CD4-positive, alpha-beta memory T cell (primary cell): ENCODE measurements around the gene HEXA. TPM values are rescaled to one million over a fixed set of nuclear protein-coding genes. Genes with fewer than 3 reads are reported as not detected.

Experiments used
- CTCF ChIA-PET: fragments of 350-600 bp; sonication (Branson Sonifier 250); formaldehyde crosslinking; loops from one replicate; lab custom pipeline; 2021; ENCODE audit warnings: inconsistent platforms; ENCODE audit not compliant: partially characterized antibody; lab: Charles Lee
- POLR2A ChIA-PET: fragments of 350-600 bp; sonication (Branson Sonifier 250); formaldehyde crosslinking; loops from one replicate; lab custom pipeline; 2021; ENCODE audit not compliant: partially characterized antibody; lab: Charles Lee
- DNase-seq, 5 donors: peaks; one replicate each; pipeline versions ENCODE4 v3.0.0 to v3.0.0-alpha.2; 2020 to 2022; ENCODE audit warnings: mixed read lengths in 1 of 5
- H3K27ac ChIP-seq: one replicate; pipeline ENCODE4 v1.7.0; 2013; ENCODE audit warnings: low read depth, low read length
- H3K27me3 ChIP-seq: 2 replicates; pipeline ENCODE4 v1.7.0; 2013; ENCODE audit warnings: mild to moderate bottlenecking, low read length, moderate library complexity; ENCODE audit not compliant: insufficient read depth
- H3K36me3 ChIP-seq: 2 replicates; pipeline ENCODE4 v1.7.0; 2013; ENCODE audit warnings: mild to moderate bottlenecking, low read length, moderate library complexity; ENCODE audit not compliant: insufficient read depth
- H3K4me1 ChIP-seq: 2 replicates; pipeline ENCODE4 v1.7.0; 2013; ENCODE audit warnings: mild to moderate bottlenecking, low read length, moderate library complexity; ENCODE audit not compliant: insufficient read depth
- H3K4me3 ChIP-seq, 2 donors: one replicate each; pipeline ENCODE4 v1.7.0; 2013; ENCODE audit warnings: low read length in 2 of 2, mild to moderate bottlenecking in 1 of 2
- H3K9me3 ChIP-seq, 2 donors: one replicate each; pipeline ENCODE4 v1.7.0; 2013; ENCODE audit warnings: low read length in 2 of 2, control low read depth in 1 of 2; ENCODE audit not compliant: control insufficient read depth in 1 of 2
- H3K27ac Mint-ChIP-seq, 7 donors: one replicate each; pipeline ENCODE4 v1.8.0; 2020 to 2021; ENCODE audit warnings: mixed read lengths in 7 of 7, mild to moderate bottlenecking in 6 of 7, inconsistent platforms in 3 of 7, moderate library complexity in 3 of 7
- H3K27me3 Mint-ChIP-seq, 2 donors: one replicate each; pipeline ENCODE4 v1.8.0; 2020 to 2021; ENCODE audit warnings: mixed read lengths in 2 of 2
- H3K36me3 Mint-ChIP-seq, 2 donors: one replicate each; pipeline ENCODE4 v1.8.0; 2020 to 2021; ENCODE audit warnings: mixed read lengths in 2 of 2, inconsistent platforms in 1 of 2, mild to moderate bottlenecking in 1 of 2
- H3K4me1 Mint-ChIP-seq, 4 donors: one replicate each; pipeline ENCODE4 v1.8.0; 2020 to 2021; ENCODE audit warnings: mixed read lengths in 4 of 4, mild to moderate bottlenecking in 1 of 4
- H3K4me3 Mint-ChIP-seq, 8 donors: one replicate each; pipeline ENCODE4 v1.8.0; 2020 to 2021; ENCODE audit warnings: mixed read lengths in 8 of 8, mild to moderate bottlenecking in 7 of 8, moderate library complexity in 6 of 8, inconsistent platforms in 3 of 8
- H3K9me3 Mint-ChIP-seq, 8 donors: one replicate each; pipeline ENCODE4 v1.8.0; 2020 to 2021; ENCODE audit warnings: mixed read lengths in 8 of 8, mild to moderate bottlenecking in 5 of 8, inconsistent platforms in 3 of 8, moderate library complexity in 1 of 8
- intact Hi-C: fragments of 100-400 bp; cut with micrococcal nuclease; formaldehyde crosslinking; loops from one replicate; pipeline ENCODE4 v1.15.1; 2023
- polyA plus RNA-seq, 2 donors: library from polyadenylated mRNA; unstranded; fragments of 300-500 nt; fragmentation: Illumina TruSeq; gene quantifications; one replicate each; pipeline ENCODE4 v1.2.3, GENCODE V29; 2021
- total RNA-seq, 2 experiments: library from RNA; stranded (reverse); gene quantifications; one replicate each; pipeline ENCODE4 v1.2.3, GENCODE V29; 2021

Gene HEXA
- total and polyA plus RNA-seq, 4 experiments from 2014 or later = 69.9 to 102 (median 84.5) TPM

- intact Hi-C loops = no loop called here
- H3K4me1 Mint-ChIP-seq = no peaks in the 10 kb centered on the region
- peak overlapping the region in 2 of 7 donors; percentile 70 to 77 for H3K27ac Mint-ChIP-seq
- no peaks in the 10 kb centered on the region for H3K4me1 ChIP-seq
- H3K36me3 Mint-ChIP-seq = peaks cover 31 to 40% of the 10 kb centered on the region in 2 donors
- H3K9me3 Mint-ChIP-seq = peaks cover 0 to 9% (median 0%) of the 10 kb centered on the region in 8 donors
- H3K27ac ChIP-seq = no peak overlapping the region
- H3K36me3 ChIP-seq = no peaks in the 10 kb centered on the region
- ChIA-PET POLR2A (no interaction called here), CTCF (no interaction called here)
- H3K9me3 ChIP-seq = no peaks in the 10 kb centered on the region
- H3K27me3 Mint-ChIP-seq = no peaks in the 10 kb centered on the region
- H3K4me3 ChIP-seq = no peak overlapping the region
- H3K4me3 Mint-ChIP-seq = no peak overlapping the region
- H3K27me3 ChIP-seq = no peaks in the 10 kb centered on the region
- DNase-seq = no peak
Observed at GRCh38 chr15:72338148-72338547, 37.7 kb downstream of the HEXA start.

GRCh38 chr15:72334842-72335241 is 41.0 kb downstream of the HEXA start:
- Histone ChIP-seq H3K9me3 (no peaks in the 10 kb centered on the region), H3K4me1 (no peaks in the 10 kb centered on the region), H3K27me3 (no peaks in the 10 kb centered on the region), H3K4me3 (no peak overlapping the region), H3K27ac (no peak overlapping the region), H3K36me3 (no peaks in the 10 kb centered on the region)
- Mint-ChIP-seq H3K4me1 (no peaks in the 10 kb centered on the region), H3K4me3 (no peak overlapping the region), H3K9me3 (peaks cover 0 to 9% (median 0%) of the 10 kb centered on the region in 8 donors), H3K27me3 (no peaks in the 10 kb centered on the region), H3K36me3 (peaks cover 26 to 44% of the 10 kb centered on the region in 2 donors), H3K27ac (no peak overlapping the region)
- ChIA-PET CTCF (no interaction called here), POLR2A (no interaction called here)
- DNase-seq = no peak
- intact Hi-C loops = no loop called here

- H3K27ac Mint-ChIP-seq = no peak overlapping the region
- Histone ChIP-seq H3K36me3 (no peaks in the 10 kb centered on the region), H3K27ac (no peak overlapping the region), H3K4me3 (no peak overlapping the region), H3K4me1 (no peaks in the 10 kb centered on the region), H3K27me3 (no peaks in the 10 kb centered on the region), H3K9me3 (no peaks in the 10 kb centered on the region)
- no peak for DNase-seq
- peaks cover 0 to 9% (median 0%) of the 10 kb centered on the region in 8 donors for H3K9me3 Mint-ChIP-seq
- CTCF ChIA-PET = interaction anchor here (1.1 kb wide), 1 partner anchor 129 kb away, joined by 3 read pairs; no protein-coding TSS in a partner anchor
- no peaks in the 10 kb centered on the region for H3K4me1 Mint-ChIP-seq
- intact Hi-C loops = no loop called here
- peaks cover 23 to 50% of the 10 kb centered on the region in 2 donors for H3K36me3 Mint-ChIP-seq
- no peak overlapping the region for H3K4me3 Mint-ChIP-seq
- POLR2A ChIA-PET = no interaction called here
- H3K27me3 Mint-ChIP-seq = no peaks in the 10 kb centered on the region
Observed at GRCh38 chr15:72331021-72331420, 44.8 kb downstream of the HEXA start.

DNA sequence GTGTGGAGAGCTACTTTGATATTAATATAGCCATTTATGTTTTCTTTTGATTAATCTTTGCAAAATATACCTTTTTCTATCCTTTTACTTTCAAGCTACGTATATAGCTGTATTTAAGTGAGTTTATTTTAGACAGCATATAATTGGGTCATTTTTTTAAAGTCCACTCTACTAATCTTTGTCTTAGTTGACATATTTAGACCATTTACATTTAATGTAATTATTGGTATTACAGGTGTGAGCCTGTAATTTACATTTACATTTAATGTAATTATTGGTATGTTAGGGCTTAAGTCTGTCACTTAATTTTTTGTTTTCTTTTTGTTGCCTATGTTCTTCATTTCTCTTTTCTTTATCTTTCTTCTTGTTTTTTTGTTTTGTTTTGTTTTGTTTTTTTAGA is 52.1 kb downstream of the HEXA start:
- Mint-ChIP-seq H3K4me3 (no peak overlapping the region), H3K27me3 (no peaks in the 10 kb centered on the region), H3K9me3 (peaks cover 0 to 13% (median 7%) of the 10 kb centered on the region in 8 donors), H3K27ac (no peak overlapping the region), H3K4me1 (peaks cover 13 to 23% (median 17%) of the 10 kb centered on the region in 4 donors), H3K36me3 (peaks cover 18 to 28% of the 10 kb centered on the region in 2 donors)
- H3K27me3 ChIP-seq = no peaks in the 10 kb centered on the region
- ChIA-PET POLR2A (no interaction called here), CTCF (interaction anchor here (2.2 kb wide), 1 partner anchor 11 kb away, joined by 10 read pairs; no protein-coding TSS in a partner anchor)
- H3K4me3 ChIP-seq = no peak overlapping the region
- no peaks in the 10 kb centered on the region for H3K36me3 ChIP-seq
- H3K27ac ChIP-seq = no peak overlapping the region
- DNase-seq = no peak
- no peaks in the 10 kb centered on the region for H3K9me3 ChIP-seq
- H3K4me1 ChIP-seq = peaks cover 15% of the 10 kb centered on the region
- intact Hi-C loops = no loop called here

GRCh38 chr15:72319985-72320671 is 55.7 kb downstream of the HEXA start, which contains the start of gene CELF6:
CELF6 (minus strand) TSS chr15:72320157; CDS start chr15:72319874, 283 bp downstream.
- CTCF ChIA-PET = no interaction called here
- POLR2A ChIA-PET = interaction anchor here (0.9 kb wide), 1 partner anchor 56 kb away, joined by 4 read pairs; the partner anchor contains the start of gene HEXA
- Mint-ChIP-seq H3K27me3 (no peaks in the 10 kb centered on the region), H3K9me3 (peaks cover 0 to 11% (median 7%) of the 10 kb centered on the region in 8 donors), H3K4me3 (peak within 1 kb of the TSS; percentile 70 to 92 (median 87)), H3K4me1 (peaks cover 21 to 32% (median 25%) of the 10 kb centered on the region in 4 donors), H3K27ac (peak within 1 kb of the TSS; percentile 90 to 97 (median 92)), H3K36me3 (peaks cover 10 to 12% of the 10 kb centered on the region in 2 donors)
- no peaks in the 10 kb centered on the region for H3K27me3 ChIP-seq
- peak; percentile 77 to 95 (median 80) for DNase-seq
- H3K4me1 ChIP-seq = peaks cover 15% of the 10 kb centered on the region
- H3K9me3 ChIP-seq = no peaks in the 10 kb centered on the region
- peak within 1 kb of the TSS; percentile 44 for H3K27ac ChIP-seq
- H3K4me3 ChIP-seq = peak within 1 kb of the TSS; percentile 29 to 59
- intact Hi-C loops = loop anchor here (1.0 to 10.0 kb wide), 3 partner anchors 48 to 365 kb away; partner anchors contain the start of genes ARIH1, BBS4, HIGD2B and PARP6
- H3K36me3 ChIP-seq = no peaks in the 10 kb centered on the region

- no peaks in the 10 kb centered on the region for H3K27me3 Mint-ChIP-seq
- Histone ChIP-seq H3K9me3 (no peaks in the 10 kb centered on the region), H3K4me1 (peaks cover 15% of the 10 kb centered on the region), H3K36me3 (no peaks in the 10 kb centered on the region), H3K4me3 (no peak overlapping the region), H3K27ac (no peak overlapping the region), H3K27me3 (no peaks in the 10 kb centered on the region)
- DNase-seq = peak; percentile 40 to 54 (median 48)
- CTCF ChIA-PET = no interaction called here
- peaks cover 21 to 32% (median 25%) of the 10 kb centered on the region in 4 donors for H3K4me1 Mint-ChIP-seq
- peak overlapping the region; percentile 64 to 86 (median 78) for H3K4me3 Mint-ChIP-seq
- intact Hi-C loops = loop anchor here (10.0 kb wide), 2 partner anchors 155 to 365 kb away; partner anchors contain the start of genes ARIH1, BBS4 and HIGD2B
- peaks cover 0 to 9% (median 5%) of the 10 kb centered on the region in 8 donors for H3K9me3 Mint-ChIP-seq
- H3K27ac Mint-ChIP-seq = peak overlapping the region; percentile 37 to 97 (median 83)
- peaks cover 7 to 8% of the 10 kb centered on the region in 2 donors for H3K36me3 Mint-ChIP-seq
- POLR2A ChIA-PET = interaction anchor here (0.9 kb wide), 1 partner anchor 57 kb away, joined by 4 read pairs; the partner anchor contains the start of gene HEXA
Observed at GRCh38 chr15:72319360-72319984, 56.3 kb downstream of the HEXA start.
